ENCODE data around the gene POLR1F. TPM values are rescaled to one million over a fixed set of nuclear protein-coding genes. Genes with fewer than 3 reads are reported as not detected.
A peak's percentile ranks its signal among the peaks of the same experiment; 100 is the strongest.

Gene POLR1F, protein sequence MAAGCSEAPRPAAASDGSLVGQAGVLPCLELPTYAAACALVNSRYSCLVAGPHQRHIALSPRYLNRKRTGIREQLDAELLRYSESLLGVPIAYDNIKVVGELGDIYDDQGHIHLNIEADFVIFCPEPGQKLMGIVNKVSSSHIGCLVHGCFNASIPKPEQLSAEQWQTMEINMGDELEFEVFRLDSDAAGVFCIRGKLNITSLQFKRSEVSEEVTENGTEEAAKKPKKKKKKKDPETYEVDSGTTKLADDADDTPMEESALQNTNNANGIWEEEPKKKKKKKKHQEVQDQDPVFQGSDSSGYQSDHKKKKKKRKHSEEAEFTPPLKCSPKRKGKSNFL
- total RNA-seq, result 10 to 100 TPM; 13.8 to 22.0 (median 18.2) TPM

DNA sequence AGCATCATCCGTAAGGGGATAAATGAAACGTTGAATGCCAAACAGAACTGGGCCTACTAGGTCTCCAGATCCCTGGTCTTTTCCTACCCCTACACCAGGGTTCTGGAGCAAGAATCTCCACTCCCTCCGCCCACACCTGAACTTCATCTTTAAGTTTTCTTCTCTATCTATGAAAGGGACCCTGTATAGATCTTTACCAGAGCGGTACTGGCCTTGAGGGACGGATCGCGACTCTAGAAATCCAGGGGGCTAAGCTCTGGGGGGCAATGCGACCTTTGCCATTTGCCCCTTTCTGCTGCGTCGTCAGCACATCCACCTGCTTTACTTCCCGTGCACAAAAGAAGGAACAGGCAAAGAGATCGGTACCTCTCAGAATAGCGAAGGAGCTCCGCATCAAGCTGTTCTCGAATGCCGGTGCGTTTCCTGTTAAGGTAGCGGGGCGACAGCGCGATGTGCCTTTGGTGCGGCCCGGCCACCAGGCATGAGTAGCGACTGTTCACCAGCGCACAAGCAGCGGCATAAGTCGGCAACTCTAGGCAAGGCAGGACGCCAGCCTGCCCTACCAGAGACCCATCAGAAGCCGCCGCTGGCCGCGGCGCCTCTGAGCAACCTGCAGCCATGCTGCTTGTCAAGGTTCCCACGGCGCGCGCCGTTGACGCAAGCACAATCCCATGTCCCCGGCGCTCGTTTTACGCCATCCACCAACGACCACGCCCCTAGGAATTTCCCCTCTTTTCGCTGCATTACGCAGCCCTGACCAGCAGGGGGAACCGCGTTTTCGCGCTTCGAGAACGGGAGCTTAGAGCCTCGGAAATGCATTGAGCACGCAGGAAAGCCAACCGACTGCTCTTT is at the start of gene POLR1F:
Gene POLR1F, minus strand, starts transcription at position 641 of the 852 bp plus-strand sequence. Its CDS starts 21 bp downstream, at position 620.
- Histone ChIP-seq H3K27ac (peak within 1 kb of the TSS; percentile 75), H3K36me3 (no peaks in the 10 kb centered on the region), H3K4me3 (peak within 1 kb of the TSS; percentile 80), H3K27me3 (no peaks in the 10 kb centered on the region), H3K4me1 (peaks cover 27% of the 10 kb centered on the region), H3K9me3 (no peaks in the 10 kb centered on the region)
- TF ChIP-seq POLR2AphosphoS5 (IDR thresholded peaks at IDR 0.05) (peak in 2 of 3 donors; percentile 86 to 89), POLR2A (IDR thresholded peaks at IDR 0.05) (peak in 1 of 2 donors; percentile 67), EP300 (IDR thresholded peaks at IDR 0.05) (no peak)
- TF ChIP-seq, protein P1, sequence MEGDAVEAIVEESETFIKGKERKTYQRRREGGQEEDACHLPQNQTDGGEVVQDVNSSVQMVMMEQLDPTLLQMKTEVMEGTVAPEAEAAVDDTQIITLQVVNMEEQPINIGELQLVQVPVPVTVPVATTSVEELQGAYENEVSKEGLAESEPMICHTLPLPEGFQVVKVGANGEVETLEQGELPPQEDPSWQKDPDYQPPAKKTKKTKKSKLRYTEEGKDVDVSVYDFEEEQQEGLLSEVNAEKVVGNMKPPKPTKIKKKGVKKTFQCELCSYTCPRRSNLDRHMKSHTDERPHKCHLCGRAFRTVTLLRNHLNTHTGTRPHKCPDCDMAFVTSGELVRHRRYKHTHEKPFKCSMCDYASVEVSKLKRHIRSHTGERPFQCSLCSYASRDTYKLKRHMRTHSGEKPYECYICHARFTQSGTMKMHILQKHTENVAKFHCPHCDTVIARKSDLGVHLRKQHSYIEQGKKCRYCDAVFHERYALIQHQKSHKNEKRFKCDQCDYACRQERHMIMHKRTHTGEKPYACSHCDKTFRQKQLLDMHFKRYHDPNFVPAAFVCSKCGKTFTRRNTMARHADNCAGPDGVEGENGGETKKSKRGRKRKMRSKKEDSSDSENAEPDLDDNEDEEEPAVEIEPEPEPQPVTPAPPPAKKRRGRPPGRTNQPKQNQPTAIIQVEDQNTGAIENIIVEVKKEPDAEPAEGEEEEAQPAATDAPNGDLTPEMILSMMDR (IDR thresholded peaks at IDR 0.05), result peak; percentile 80 to 89
- DNase-seq (ENCODE audit: low spot score in 2 of 2), result peak; percentile 93 to 94
- under 1% methylated on average over 45 of the region's 56 CpGs for WGBS

DNA sequence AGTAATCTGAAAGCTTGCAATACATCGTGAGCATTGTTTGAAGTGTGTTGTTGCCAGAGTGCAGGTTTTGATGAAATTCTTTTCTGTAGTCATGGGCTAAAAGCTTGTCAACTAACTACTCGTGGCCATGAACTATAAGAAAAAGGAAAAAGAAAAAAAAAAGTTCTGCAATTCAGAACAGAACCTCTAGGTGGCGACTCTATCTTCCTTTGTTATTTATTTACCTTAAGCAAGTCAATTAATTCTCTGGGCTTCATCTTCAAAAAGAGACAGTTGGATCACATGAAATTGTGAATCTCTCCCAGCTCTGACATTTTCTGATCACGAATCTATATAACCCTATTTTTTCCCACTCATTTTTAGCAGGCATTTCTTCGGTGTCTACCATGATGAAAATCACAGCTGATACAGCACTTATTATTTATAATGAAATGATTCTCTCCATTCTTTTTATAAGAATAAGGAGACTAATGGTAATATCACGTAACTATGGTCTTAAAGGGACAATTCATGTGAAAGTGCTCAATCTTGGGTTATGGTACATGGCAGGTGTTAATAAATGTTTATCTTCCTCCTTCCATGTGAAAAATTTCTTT is 45.8 kb upstream of the POLR1F start:
- Histone ChIP-seq H3K4me1 (peaks cover 4% of the 10 kb centered on the region), H3K4me3 (no peak overlapping the region), H3K36me3 (no peaks in the 10 kb centered on the region), H3K9me3 (no peaks in the 10 kb centered on the region), H3K27ac (no peak overlapping the region), H3K27me3 (no peaks in the 10 kb centered on the region)
- no peak for DNase-seq (ENCODE audit: low spot score in 2 of 2)
- 39% methylated on average over 6 of the region's 6 CpGs for WGBS
- no peak for TF ChIP-seq POLR2AphosphoS5 (IDR thresholded peaks at IDR 0.05)
- TF ChIP-seq POLR2A (IDR thresholded peaks at IDR 0.05), result no peak
- no peak for TF ChIP-seq EP300 (IDR thresholded peaks at IDR 0.05)
- TF ChIP-seq, protein P1 (IDR thresholded peaks at IDR 0.05), result peak; percentile 27 to 54

DNA sequence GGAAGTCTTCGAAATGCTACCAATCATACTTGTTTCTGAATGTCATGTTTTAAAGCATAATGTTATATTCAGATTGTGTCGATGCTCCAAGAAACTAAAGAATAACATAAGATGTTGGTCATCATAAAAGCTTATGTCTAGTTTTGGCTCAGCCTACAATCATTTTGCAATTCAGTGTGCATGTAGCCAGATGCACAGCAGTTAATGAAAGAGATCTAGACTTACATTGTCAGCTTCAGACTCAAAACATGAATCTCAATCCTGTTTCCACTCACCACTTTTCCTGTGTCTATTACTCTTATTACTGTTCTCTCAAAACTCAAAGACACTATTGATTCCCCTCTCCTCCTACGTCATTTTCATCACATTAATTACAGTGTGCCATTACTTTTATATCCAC is 43.2 kb upstream of the POLR1F start:
- Histone ChIP-seq H3K9me3 (no peaks in the 10 kb centered on the region), H3K27me3 (no peaks in the 10 kb centered on the region), H3K36me3 (no peaks in the 10 kb centered on the region), H3K4me3 (no peak overlapping the region), H3K27ac (no peak overlapping the region), H3K4me1 (peaks cover 5% of the 10 kb centered on the region)
- no peak for TF ChIP-seq POLR2A (IDR thresholded peaks at IDR 0.05)
- no peak for TF ChIP-seq POLR2AphosphoS5 (IDR thresholded peaks at IDR 0.05)
- 78% methylated on average over 3 of the region's 3 CpGs for WGBS
- DNase-seq (ENCODE audit: low spot score in 2 of 2), result no peak

DNA sequence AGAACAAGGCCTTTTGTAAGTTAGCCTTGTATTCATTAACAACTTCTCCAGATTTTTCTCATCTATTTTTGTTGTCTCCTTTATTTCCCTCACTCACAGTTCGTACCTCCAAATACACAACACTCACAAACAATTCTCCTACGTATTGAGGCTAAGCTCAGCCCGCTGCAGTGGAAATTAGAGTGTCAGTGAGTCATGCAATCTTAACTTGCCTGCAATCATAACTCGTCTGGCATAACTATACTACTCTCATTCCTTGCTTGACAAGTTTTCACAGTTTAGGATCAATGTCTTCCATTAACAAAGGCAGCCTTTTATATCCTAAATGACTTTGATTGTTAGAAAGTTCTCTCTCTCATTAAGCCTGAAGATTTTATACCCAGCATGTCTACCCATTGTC is 40.8 kb upstream of the POLR1F start:
- TF ChIP-seq EP300 (IDR thresholded peaks at IDR 0.05) (no peak), POLR2A (IDR thresholded peaks at IDR 0.05) (no peak), POLR2AphosphoS5 (IDR thresholded peaks at IDR 0.05) (no peak)
- TF ChIP-seq, protein P1 (IDR thresholded peaks at IDR 0.05), result no peak
- H3K4me3 ChIP-seq, result no peak overlapping the region
- DNase-seq (ENCODE audit: low spot score in 2 of 2), result no peak
- no peaks in the 10 kb centered on the region for H3K36me3 ChIP-seq
- H3K9me3 ChIP-seq, result no peaks in the 10 kb centered on the region
- WGBS, result 34% methylated on average over 4 of the region's 4 CpGs
- H3K4me1 ChIP-seq, result peaks cover 5% of the 10 kb centered on the region
- H3K27ac ChIP-seq, result no peak overlapping the region
- peaks cover 4% of the 10 kb centered on the region for H3K27me3 ChIP-seq

DNA sequence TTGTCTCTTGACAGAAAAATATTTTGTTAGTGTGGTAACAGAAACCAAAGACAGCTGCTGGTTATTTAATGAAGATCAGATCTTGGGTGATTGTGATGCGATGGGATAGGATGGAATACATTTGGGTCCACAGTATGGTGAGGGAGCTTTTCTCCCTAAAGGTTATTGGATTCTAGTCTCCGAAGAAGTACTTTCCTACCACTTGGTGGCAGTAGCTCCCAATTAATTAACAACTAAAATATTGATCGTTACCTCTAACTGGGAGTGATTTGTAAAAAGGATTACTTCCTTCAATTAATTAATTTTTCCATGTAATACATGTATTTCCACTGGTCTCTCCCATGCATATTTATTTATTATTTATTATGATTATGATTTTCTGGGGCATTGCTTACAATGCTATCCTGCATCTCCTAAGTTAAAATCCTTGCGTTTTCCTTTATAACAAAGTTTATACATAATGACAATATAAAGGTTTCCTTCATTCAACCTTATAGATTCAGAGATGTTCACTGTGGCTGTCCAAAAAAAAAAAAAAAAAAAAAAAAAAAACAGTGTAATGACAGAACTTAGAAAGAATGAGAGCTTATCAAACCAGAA is 39.0 kb upstream of the POLR1F start:
- Histone ChIP-seq H3K4me1 (peaks cover 5% of the 10 kb centered on the region), H3K9me3 (no peaks in the 10 kb centered on the region), H3K27me3 (peaks cover 4% of the 10 kb centered on the region), H3K4me3 (no peak overlapping the region), H3K27ac (no peak overlapping the region), H3K36me3 (no peaks in the 10 kb centered on the region)
- TF ChIP-seq, protein P1 (IDR thresholded peaks at IDR 0.05), result peak; percentile 12 to 21
- no peak for TF ChIP-seq POLR2A (IDR thresholded peaks at IDR 0.05)
- no peak for DNase-seq (ENCODE audit: low spot score in 2 of 2)
- WGBS, result 30% methylated on average over 4 of the region's 4 CpGs

Data from suprapubic skin (tissue), 4 donors.